Inflammatory macrophage treated with lipopolysaccharide for 1 hour (primary cell): ENCODE data around the gene WDR49.

Source experiments
- DNase-seq, 2 donors: peaks; one replicate each; pipeline ENCODE4 v3.0.0-alpha.2; 2020 to 2022

Gene WDR49

DNA sequence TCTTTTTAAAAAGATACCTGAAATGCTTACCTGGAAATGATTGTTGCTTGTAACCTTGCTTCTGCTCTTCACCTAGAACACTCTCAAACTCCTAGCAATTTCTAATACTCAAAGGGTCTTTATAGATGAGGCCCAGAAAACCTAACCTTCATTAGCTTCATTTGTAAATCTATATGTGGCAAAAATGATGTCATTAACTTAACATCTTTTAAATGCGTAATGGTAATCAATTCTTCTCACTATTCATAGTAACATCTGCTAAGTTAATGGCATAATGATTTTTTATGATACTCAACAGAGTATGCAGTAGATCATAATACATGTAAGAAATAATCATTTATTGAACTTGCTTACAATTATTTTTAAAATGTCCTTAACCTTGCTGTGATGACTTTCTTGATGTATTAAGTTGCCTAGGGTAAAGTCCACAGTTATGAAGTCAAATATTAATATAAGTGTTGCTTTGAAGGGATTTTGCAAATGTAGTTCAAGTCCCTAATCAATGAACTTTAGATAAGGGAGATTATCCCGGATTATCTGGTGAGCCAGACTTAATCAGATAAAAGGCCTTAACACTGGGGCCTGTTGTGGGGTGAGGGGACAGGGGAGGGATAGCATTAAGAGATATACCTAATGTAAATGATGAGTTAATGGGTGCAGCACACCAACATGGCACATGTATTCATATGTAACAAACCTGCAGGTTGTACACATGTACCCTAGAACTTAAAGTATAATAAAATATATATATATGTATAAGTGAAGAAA is 169.8 kb downstream of the WDR49 start:
- DNase-seq, result no peak

DNA sequence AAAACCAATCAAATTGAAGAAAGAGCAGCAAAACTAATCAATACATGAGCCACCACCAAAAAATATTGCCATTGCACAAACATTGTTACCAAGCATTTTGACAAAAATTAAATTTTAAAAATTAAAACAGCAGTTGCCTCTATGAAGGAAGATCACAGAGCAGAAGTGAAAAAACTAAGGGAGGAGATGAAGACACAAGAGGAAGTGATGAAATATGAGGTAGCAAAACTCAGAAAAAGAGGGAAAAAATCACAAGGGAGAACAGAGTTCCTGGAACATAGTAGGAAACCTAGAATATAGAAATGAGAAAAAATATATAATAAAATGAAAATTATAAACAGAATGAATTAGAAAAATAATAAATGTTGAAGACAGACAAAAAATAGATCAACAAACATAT is 172.6 kb downstream of the WDR49 start:
- peak in 1 of 2 donors; percentile 32 for DNase-seq

DNA sequence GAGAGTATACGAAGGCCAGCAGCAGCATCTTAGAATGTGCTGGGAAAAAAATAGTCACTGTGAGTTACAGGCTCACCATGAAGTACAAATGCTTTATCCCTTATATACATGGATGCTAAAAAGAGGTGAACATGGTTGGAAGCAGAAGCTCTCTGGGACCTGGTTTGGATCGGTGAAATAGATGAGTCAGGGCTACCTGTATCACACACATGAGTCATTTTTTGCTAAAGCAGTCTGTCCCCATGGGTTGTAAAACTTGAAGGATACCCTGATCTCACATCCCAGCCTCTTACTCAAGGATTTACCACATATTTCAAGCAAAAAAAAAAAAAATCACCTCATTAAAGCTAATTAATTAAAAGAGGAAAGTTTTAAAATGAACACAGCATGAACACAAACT is 173.0 kb downstream of the WDR49 start:
- no peak for DNase-seq

DNA sequence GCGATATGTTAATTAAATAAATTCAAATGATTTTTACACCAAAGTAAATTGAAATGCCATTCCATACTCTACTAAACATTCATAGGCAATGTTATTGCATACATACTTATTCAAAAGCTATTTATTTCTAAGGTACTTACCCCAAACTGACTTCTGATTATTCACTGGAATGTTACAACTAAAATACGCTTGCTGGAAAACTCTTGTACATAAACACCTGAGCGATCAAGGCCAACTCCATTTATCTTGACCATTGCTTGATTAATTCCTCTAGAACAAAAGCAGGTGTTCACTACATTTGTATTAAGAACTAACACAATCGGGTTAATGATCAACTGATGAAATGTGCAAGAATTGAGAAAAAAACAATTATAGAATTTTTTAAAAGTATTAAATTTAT is 179.9 kb downstream of the WDR49 start, which contains the start of gene SERPINI2:
TSS of gene SERPINI2 (minus strand) at position 180 of the 400 bp plus-strand sequence. CDS start 2,208 bp downstream, outside the sequence.
- no peak for DNase-seq

DNA sequence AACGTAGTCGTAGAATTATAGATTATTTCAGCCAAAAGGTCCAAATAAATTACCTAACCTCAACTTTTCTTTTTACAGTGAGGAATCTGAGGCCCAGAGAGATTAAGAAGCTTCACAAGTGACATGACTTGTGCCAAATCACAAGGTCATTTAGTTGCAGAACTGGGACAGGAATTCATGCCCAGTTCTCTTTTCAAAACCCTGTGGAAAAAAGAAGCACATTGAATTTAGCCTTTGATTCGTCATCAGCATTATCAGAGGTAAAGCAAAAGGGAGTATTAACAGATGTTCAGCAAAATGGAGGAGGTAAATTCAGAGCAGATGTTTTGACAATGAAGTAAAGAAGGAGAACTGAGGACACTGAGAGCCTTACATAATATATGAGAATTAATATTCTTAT is 184.4 kb downstream of the WDR49 start:
- no peak for DNase-seq

DNA sequence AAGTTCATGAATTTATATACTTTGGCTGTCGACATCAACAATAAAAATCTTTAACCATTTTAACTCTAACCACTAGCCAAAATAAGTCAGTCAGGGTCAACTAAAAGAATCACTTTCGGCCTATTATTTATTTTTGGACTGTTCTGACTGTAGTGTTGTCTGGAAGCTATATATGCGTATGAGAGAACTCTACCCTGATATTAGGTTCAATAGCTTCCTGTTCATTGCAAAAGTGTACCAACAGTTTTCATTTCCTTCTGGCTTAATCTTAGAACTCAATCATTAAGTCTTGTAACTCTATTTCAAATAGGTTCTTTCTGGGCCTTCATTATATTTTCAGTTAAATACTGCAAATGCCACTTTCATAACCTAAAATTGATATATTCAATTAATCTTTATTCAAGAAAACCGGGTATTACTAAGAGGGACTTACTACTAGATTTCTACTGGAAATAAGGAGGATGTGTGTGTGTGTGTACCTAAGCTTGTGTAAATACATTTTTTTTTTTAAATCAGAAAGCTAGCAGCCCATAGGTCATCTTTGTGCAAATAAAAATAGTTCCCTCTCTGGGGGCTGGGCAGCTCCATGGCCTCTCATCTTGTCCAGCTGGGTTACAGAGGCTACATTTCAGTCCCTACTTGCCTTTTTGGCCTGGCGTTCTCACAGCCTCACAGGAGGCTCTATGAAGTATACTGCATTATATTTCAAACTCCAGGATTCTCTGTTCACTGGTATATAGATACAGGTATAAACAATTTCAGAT is 185.7 kb downstream of the WDR49 start:
- no peak for DNase-seq

DNA sequence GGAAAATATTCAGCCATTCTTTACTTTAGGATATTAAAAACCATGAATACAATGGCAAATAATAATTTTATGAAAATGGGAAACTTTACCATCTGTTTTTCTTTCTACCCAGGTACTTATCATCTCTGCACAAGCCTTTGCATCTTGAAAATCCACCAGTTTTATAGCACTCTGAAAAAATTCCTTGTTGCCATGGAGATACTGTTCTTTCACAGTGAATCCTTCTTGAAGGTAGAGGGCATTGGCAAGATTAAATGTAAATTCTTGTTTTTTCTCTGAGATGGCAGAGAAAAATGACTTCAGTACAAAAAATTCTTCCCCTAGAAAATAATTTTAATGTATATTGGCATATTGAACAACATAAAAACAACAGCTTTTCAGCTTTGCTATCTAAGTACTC is 186.8 kb downstream of the WDR49 start:
- no peak for DNase-seq

DNA sequence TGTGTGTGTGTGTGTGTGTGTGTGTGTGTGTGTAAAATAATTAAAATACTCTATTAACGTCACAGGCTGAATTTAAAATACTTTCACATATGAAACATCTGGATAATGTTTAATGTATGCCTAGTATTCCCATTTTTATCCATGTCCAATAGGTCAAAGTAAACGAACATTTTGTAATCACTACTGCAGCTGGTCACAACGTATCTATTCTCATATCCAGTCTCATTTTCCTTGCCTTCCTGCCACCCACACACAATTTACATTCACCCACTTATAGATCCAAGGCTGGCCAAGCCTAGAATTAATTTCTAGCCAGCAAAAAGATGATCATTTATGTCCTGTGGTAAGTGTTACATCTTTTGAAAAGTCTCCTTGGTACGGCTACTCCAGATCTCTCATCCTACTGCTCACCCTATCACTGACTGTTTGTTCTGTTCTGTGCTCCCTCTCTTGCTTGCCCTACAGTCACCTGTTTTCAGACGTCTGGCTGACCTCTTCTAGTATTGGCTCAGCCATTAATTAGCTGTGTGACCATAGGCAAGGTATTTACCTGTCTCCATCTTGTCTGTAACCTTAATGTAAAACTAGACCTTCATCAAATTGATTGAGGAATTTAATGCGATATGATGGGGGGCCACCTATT is 197.5 kb downstream of the WDR49 start:
- no peak for DNase-seq

DNA sequence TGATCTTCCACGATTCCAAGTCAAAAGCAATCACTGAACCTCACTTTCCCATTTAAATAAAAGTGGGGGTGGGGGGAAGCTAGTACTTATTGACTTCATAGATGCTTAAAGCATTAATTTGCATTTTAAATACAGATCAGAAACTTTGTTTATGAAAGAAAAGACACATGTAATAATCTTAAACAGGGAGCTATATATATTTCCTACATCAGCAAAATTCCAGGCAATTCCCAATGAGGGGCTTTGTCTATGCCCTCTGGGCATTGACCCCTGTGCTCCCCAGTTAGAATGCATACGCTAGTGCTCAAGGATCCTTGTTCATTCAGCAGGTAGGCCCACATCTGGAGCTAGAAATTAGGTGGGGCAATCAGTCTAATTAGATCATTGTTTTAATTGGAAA is 199.9 kb downstream of the WDR49 start:
- DNase-seq, result no peak

DNA sequence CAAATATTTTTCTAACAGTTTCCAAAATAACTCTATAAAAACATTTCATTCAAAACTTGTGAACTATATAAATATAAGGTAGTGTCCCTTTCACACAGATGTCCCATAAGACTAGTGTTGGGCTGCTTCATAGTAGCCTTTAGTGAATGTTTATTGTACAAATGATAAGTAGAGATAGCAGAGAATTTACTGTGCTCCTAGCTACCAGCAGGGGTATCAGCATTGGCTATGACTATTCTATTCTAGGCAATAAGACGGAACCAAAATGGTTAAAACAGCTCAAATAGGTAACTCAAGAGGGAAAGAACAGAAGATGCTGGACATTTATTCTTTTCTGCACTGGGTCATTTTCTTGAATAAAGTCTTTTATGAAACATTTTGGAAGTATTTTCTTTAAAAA is 202.5 kb downstream of the WDR49 start:
- no peak for DNase-seq

DNA sequence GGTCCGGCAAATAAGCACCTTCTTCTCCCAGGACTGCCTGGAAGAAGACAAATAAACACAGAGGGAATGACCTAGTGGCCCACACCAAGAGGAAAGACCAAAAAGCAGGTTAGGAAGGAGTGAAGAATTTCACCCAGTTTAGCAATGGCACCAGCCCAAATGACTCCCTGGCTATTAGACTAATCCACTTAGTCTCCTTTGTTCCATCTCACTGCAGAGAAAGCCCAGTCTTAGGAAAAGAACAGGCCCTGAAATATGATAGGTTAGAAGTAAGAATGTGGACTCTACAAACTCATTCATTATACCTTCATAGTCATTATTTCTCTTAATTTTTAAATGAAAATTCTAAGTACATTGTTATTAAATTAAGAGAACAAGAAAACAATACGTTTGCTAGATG is 203.1 kb downstream of the WDR49 start:
- no peak for DNase-seq

DNA sequence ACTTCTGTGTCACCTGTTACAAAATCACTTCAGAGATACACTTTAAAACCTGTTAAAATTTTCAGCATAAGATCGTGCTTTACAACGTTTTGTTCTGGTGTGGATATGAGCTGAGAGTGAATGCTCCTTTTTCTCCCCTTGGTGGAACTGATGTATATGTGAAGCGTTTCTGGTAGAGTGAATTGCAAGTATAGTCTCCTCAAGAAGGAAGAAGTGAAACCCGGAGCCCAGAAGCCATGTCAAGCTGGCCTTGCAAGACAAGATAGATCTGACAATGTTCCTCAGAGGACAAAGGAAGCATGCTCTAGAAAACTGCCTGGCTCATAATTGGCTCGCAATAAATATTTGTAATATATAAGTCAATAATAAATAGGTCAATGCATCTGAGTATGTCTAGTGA is 203.5 kb downstream of the WDR49 start:
- peak in 1 of 2 donors; percentile 6 for DNase-seq

DNA sequence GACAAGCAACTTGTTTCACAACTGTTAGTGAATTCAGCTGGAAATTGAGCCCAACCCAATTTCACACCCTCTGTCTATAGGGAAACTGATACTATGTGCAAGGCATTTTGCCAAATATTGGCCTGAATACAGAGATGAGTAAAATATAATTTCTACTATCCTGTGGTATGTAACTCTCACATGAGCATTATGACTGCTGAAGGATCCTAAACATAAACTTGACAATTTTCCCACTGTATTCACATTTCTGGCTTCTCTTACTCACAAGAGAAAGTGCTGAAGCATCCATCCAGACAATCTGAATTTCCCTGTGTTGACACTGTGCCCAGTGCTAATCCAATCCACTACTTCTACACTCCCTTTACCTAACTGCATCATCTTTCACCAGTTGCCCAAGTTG is 208.3 kb downstream of the WDR49 start:
- no peak for DNase-seq

DNA sequence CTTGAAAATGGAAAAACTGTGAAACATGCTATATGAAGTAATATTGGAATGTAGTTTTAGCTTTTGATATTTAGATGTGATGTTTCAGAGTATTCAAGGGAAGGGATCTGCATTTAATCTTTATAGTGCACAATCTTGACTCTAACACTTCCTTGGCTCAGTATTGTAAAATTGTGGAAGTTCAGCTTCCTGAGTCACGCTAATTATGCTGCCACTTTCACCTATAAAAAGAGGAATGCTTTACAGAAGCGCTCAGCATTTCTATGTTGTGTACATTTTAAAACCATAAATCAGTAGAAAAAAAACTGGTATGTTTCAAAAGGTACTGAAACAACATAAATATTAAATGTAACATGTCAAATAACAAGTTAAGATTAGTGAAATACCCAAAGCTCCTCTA is 212.5 kb downstream of the WDR49 start:
- DNase-seq, result peak; percentile 32 to 36

DNA sequence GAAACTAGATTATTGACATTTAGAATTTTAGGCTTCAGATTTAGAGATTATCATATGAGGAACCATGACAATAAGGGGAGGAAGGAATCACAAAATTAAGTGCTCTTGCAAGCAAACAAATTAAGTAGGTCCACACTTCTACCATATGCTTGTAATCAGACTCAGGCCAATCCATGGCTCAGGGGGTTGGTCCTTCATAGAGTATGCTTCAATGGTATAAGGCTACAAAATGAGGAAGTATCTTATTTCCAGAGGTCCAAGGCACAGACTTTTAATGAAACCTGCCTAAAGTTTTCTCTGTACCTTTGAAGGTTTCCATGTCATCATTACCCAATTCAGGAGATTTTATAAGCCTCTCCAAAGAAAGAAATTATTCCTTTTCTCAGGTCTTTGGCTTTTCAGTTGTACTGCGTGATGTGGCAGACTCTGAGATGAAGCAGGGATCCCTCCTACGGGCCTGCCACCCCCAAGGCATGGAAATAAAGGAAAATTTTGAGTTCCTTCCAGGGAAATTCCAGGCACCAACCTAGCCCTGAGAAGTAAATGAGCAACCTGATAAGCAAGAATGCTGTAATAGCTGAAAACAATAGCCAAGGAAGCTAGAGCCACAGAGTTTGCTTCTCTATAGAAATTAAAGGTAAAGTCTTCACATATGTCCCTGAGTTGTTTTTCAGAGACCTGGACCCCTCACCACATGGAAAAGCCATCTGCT is 216.2 kb downstream of the WDR49 start:
- peak in 1 of 2 donors; percentile 18 for DNase-seq
